PC-3 (cell line): ENCODE results near the gene ULK4.

Source experiments
- EZH2 ChIP-seq: fragments of 300-600 bp; sonication (generic); IDR thresholded peaks from one replicate; pipeline ENCODE4 v1.6.1; 2017; ENCODE audit warnings: antibody characterized with exemption, mild to moderate bottlenecking, low read length; ENCODE audit not compliant: unreplicated experiment
- EZH2phosphoT487 ChIP-seq: fragments of 300-600 bp; sonication (generic); IDR thresholded peaks from 2 replicates; pipeline ENCODE4 v1.6.1; 2018; ENCODE audit warnings: mild to moderate bottlenecking, antibody characterized with exemption, low read length, borderline replicate concordance
- TF ChIP-seq, protein P1 (sequence below): fragments of 300-600 bp; sonication (generic); conservative IDR thresholded peaks from 2 replicates; pipeline ENCODE4 v1.5.1; 2017; ENCODE audit warnings: antibody characterized with exemption, low read depth, mild to moderate bottlenecking, low read length

DNA sequence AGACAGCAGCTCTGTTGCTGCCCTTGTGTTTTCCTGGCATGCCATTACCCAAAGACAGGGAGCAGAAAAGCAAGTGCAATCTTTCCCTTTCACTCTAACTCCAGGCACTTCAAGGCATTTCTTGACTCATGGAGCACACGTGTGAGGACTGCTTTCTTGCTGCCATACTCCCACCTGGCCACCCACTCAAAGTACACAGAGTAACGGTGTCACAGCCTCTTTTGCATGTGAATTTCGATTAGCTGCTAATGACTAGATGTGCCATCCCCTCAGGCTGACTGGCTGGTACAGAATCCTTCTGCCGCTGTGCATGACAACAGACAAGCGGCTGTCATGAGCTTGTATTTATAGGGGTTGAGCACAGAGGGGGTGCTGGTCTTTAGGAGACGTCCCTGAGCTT is 382.0 kb downstream of the ULK4 start:
- TF ChIP-seq, protein P1, sequence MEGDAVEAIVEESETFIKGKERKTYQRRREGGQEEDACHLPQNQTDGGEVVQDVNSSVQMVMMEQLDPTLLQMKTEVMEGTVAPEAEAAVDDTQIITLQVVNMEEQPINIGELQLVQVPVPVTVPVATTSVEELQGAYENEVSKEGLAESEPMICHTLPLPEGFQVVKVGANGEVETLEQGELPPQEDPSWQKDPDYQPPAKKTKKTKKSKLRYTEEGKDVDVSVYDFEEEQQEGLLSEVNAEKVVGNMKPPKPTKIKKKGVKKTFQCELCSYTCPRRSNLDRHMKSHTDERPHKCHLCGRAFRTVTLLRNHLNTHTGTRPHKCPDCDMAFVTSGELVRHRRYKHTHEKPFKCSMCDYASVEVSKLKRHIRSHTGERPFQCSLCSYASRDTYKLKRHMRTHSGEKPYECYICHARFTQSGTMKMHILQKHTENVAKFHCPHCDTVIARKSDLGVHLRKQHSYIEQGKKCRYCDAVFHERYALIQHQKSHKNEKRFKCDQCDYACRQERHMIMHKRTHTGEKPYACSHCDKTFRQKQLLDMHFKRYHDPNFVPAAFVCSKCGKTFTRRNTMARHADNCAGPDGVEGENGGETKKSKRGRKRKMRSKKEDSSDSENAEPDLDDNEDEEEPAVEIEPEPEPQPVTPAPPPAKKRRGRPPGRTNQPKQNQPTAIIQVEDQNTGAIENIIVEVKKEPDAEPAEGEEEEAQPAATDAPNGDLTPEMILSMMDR, result no peak
- TF ChIP-seq EZH2 (no peak), EZH2phosphoT487 (no peak)
